ENCODE measurements around the gene SMOC2. TPM values are rescaled to one million over a fixed set of nuclear protein-coding genes. Genes with fewer than 3 reads are reported as not detected.

The SMOC2 gene
- polyA plus RNA-seq, 3 donors, result not detected

DNA sequence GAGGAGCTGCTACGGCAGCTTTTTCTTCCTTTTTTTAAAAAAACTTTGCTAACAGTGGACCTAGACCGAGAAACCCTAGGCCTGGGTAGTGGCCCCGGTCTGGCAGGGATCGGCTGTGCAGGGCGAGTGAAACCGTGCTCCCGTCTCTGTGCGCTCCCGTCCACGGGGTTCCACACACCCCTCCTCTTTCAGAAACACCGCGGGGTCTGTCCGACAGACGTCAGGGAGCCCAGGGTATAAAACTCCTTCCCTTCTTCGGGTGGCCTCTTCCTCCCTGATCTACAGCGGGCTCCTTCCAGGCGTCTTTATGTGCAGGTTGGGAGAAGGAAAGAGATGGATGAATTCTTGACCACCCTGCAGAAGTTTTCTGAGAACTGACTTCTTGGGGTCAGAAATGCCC lies 27.1 kb upstream of the SMOC2 start:
- Histone ChIP-seq H3K4me2 (replicated peaks; ENCODE audit: extremely low read depth, low read length, poor library complexity, severe bottlenecking) (no peak overlapping the region), H3K27me3 (ENCODE audit: control insufficient read depth in 2 of 2, insufficient read depth in 2 of 2, low read length in 2 of 2) (no peaks in the 10 kb centered on the region), H2AFZ (ENCODE audit: insufficient read depth, low read depth, low read length, poor library complexity, severe bottlenecking) (no peak overlapping the region), H4K20me1 (ENCODE audit: insufficient read depth, low read length) (no peaks in the 10 kb centered on the region), H3K79me2 (ENCODE audit: insufficient read depth, low read length) (no peaks in the 10 kb centered on the region), H3K27ac (ENCODE audit: low read depth in 1 of 2, low read length in 2 of 2) (no peak overlapping the region), H3K4me3 (replicated peaks in 1 of 3; ENCODE audit: low read depth in 2 of 3, low read length in 3 of 3) (no peak overlapping the region), H3K9ac (ENCODE audit: insufficient read depth, low read length, poor library complexity, severe bottlenecking) (no peak overlapping the region), H3K4me1 (ENCODE audit: control insufficient read depth in 1 of 2, insufficient read depth in 2 of 2, low read length in 2 of 2) (no peaks in the 10 kb centered on the region), H3K9me3 (replicated peaks in 1 of 2; ENCODE audit: control insufficient read depth in 1 of 2, insufficient read depth in 1 of 2, low read length in 2 of 2) (peaks cover 0 to 4% of the 10 kb centered on the region in 2 donors), H3K36me3 (replicated peaks in 1 of 2; ENCODE audit: control insufficient read depth in 1 of 2, insufficient read depth in 2 of 2, low read length in 2 of 2) (no peaks in the 10 kb centered on the region)
- Mint-ChIP-seq H3K36me3 (no peaks in the 10 kb centered on the region), H3K4me3 (no peak overlapping the region), H3K27ac (no peak overlapping the region), H3K4me1 (no peaks in the 10 kb centered on the region), H3K27me3 (ENCODE audit: low read depth in 3 of 3) (peaks cover 6 to 8% (median 7%) of the 10 kb centered on the region in 3 donors), H3K9me3 (peaks cover 3 to 10% (median 7%) of the 10 kb centered on the region in 7 donors)
- intact Hi-C loops (cut with micrococcal nuclease), result no loop called here
- TF ChIP-seq, protein P1, sequence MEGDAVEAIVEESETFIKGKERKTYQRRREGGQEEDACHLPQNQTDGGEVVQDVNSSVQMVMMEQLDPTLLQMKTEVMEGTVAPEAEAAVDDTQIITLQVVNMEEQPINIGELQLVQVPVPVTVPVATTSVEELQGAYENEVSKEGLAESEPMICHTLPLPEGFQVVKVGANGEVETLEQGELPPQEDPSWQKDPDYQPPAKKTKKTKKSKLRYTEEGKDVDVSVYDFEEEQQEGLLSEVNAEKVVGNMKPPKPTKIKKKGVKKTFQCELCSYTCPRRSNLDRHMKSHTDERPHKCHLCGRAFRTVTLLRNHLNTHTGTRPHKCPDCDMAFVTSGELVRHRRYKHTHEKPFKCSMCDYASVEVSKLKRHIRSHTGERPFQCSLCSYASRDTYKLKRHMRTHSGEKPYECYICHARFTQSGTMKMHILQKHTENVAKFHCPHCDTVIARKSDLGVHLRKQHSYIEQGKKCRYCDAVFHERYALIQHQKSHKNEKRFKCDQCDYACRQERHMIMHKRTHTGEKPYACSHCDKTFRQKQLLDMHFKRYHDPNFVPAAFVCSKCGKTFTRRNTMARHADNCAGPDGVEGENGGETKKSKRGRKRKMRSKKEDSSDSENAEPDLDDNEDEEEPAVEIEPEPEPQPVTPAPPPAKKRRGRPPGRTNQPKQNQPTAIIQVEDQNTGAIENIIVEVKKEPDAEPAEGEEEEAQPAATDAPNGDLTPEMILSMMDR (IDR thresholded peaks at IDR 0.05), result no peak
- no peak for DNase-seq
- WGBS (ENCODE audit: insufficient coverage), result 91% methylated on average over 9 of the region's 17 CpGs

DNA sequence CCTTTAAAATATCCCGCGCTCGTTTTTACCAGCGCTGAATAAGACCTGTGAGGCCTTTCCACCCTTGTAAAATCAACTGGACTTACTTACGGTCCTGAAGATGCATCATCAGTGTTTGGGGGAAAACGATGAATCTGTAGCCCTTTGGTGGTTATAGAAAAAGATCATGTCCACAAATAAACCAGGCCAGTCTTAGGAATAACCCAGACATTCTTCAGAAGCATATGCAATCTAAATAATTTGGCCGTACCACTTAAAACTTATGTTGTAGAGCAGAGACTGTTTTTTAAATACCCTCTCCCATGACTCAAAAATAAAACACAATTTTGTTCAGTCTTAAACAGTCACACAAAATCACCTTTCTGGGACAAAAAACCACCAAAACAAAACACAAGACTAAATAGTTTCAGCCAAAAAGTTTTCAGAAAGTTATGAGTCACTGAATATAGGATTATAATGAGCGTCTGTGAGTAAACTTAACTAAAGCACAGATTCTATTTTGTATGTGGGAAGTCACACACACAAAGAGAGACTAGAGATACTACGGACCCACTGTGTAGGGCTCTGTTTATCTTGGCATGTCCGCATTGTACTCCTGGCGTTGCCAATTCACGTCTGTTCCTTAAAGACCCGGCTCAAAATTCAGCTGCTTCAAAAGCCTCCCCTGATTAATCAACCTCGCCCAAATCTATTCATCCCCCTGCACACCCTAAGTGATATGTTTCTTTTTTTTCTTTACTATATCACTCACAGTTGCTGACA lies 26.5 kb upstream of the SMOC2 start:
- H3K27ac ChIP-seq (ENCODE audit: low read depth in 1 of 2, low read length in 2 of 2), result no peak overlapping the region
- DNase-seq, result no peak
- H3K36me3 ChIP-seq (replicated peaks in 1 of 2; ENCODE audit: control insufficient read depth in 1 of 2, insufficient read depth in 2 of 2, low read length in 2 of 2), result no peaks in the 10 kb centered on the region
- TF ChIP-seq, protein P1 (IDR thresholded peaks at IDR 0.05), result no peak
- intact Hi-C loops (cut with micrococcal nuclease), result no loop called here
- no peak overlapping the region for H3K4me3 ChIP-seq (replicated peaks in 1 of 3; ENCODE audit: low read depth in 2 of 3, low read length in 3 of 3)
- no peaks in the 10 kb centered on the region for H3K27me3 ChIP-seq (ENCODE audit: control insufficient read depth in 2 of 2, insufficient read depth in 2 of 2, low read length in 2 of 2)
- Mint-ChIP-seq H3K9me3 (peaks cover 3 to 9% (median 7%) of the 10 kb centered on the region in 7 donors), H3K4me3 (no peak overlapping the region), H3K27ac (no peak overlapping the region), H3K4me1 (no peaks in the 10 kb centered on the region), H3K36me3 (no peaks in the 10 kb centered on the region), H3K27me3 (ENCODE audit: low read depth in 3 of 3) (peaks cover 6 to 9% (median 8%) of the 10 kb centered on the region in 3 donors)
- H3K9ac ChIP-seq (ENCODE audit: insufficient read depth, low read length, poor library complexity, severe bottlenecking), result no peak overlapping the region
- H4K20me1 ChIP-seq (ENCODE audit: insufficient read depth, low read length), result no peaks in the 10 kb centered on the region
- 94% methylated on average over 5 of the region's 14 CpGs for WGBS (ENCODE audit: insufficient coverage)
- H2AFZ ChIP-seq (ENCODE audit: insufficient read depth, low read depth, low read length, poor library complexity, severe bottlenecking), result no peak overlapping the region
- H3K4me2 ChIP-seq (replicated peaks; ENCODE audit: extremely low read depth, low read length, poor library complexity, severe bottlenecking), result no peak overlapping the region
- H3K4me1 ChIP-seq (ENCODE audit: control insufficient read depth in 1 of 2, insufficient read depth in 2 of 2, low read length in 2 of 2), result no peaks in the 10 kb centered on the region
- no peaks in the 10 kb centered on the region for H3K79me2 ChIP-seq (ENCODE audit: insufficient read depth, low read length)
- peaks cover 0 to 4% of the 10 kb centered on the region in 2 donors for H3K9me3 ChIP-seq (replicated peaks in 1 of 2; ENCODE audit: control insufficient read depth in 1 of 2, insufficient read depth in 1 of 2, low read length in 2 of 2)

Data from CD14-positive monocyte (primary cell).